ENCODE data around the gene DYRK1A.

GRCh38 chr21:37443683-37444082, 77.1 kb downstream of the DYRK1A start:
- TF ChIP-seq CTCF (conservative IDR thresholded peaks at IDR 0.05; ENCODE audit: low read length) (no peak), EZH2phosphoT487 (IDR thresholded peaks at IDR 0.05; ENCODE audit: borderline replicate concordance) (no peak)
